Measurements from ENCODE around the gene EEF1E1. TPM values are rescaled to one million over a fixed set of nuclear protein-coding genes. Genes with fewer than 3 reads are reported as not detected.

EEF1E1 gene
- total and polyA plus RNA-seq, 4 donors = 12.9 to 30.6 (median 18.3) TPM

- TF ChIP-seq, protein P1, sequence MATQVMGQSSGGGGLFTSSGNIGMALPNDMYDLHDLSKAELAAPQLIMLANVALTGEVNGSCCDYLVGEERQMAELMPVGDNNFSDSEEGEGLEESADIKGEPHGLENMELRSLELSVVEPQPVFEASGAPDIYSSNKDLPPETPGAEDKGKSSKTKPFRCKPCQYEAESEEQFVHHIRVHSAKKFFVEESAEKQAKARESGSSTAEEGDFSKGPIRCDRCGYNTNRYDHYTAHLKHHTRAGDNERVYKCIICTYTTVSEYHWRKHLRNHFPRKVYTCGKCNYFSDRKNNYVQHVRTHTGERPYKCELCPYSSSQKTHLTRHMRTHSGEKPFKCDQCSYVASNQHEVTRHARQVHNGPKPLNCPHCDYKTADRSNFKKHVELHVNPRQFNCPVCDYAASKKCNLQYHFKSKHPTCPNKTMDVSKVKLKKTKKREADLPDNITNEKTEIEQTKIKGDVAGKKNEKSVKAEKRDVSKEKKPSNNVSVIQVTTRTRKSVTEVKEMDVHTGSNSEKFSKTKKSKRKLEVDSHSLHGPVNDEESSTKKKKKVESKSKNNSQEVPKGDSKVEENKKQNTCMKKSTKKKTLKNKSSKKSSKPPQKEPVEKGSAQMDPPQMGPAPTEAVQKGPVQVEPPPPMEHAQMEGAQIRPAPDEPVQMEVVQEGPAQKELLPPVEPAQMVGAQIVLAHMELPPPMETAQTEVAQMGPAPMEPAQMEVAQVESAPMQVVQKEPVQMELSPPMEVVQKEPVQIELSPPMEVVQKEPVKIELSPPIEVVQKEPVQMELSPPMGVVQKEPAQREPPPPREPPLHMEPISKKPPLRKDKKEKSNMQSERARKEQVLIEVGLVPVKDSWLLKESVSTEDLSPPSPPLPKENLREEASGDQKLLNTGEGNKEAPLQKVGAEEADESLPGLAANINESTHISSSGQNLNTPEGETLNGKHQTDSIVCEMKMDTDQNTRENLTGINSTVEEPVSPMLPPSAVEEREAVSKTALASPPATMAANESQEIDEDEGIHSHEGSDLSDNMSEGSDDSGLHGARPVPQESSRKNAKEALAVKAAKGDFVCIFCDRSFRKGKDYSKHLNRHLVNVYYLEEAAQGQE (IDR thresholded peaks at IDR 0.05) = no peak
These were observed 13.5 kb downstream of the EEF1E1 start (continued) for GRCh38 chr6:8088886-8089285.

DNA sequence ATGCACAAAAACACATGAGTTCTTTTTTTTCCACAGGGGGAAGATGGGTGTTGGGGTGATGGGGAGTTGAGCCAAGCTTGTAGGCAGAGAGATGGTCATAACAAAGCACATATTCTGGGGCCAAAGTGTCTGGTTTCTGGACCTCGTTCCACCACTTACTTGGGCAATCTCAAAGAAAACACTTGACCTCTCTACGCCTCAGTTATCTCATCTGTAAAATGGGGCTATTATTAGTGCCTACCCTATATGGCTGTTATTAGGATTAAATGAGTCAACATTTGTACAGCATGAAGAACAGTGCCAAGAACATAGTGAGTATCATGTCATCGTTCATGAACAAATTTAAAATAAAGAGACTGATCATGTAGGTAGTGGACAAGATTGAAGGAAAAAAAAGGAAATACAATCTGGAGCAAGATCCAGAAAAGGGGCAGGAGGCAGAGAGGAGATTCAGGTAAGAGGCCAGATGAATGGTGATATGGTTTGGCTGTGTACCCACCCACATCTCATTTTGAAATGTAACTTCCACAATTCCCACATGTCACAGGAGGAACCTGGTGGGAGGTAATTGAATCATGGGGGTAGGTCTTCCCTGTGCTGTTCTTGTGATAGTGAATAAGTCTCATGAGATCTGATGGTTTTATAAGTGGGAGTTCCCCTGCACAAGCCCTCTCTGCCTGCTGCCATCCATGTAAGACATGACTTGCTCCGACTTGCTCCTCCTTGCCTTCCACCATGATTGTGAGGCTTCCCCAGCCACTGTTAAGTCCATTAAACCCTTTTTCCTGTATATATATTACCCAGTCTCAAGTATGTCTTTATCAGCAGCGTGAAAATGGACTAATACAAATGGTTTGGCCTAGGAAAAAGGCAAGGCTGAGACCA, 14.2 kb downstream of the EEF1E1 start:
- TF ChIP-seq, protein P2, sequence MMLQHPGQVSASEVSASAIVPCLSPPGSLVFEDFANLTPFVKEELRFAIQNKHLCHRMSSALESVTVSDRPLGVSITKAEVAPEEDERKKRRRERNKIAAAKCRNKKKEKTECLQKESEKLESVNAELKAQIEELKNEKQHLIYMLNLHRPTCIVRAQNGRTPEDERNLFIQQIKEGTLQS (IDR thresholded peaks at IDR 0.05) = no peak
- TF ChIP-seq NR2F2 (IDR thresholded peaks at IDR 0.05) (no peak), GABPA (IDR thresholded peaks at IDR 0.05 in 1 of 2, conservative IDR thresholded peaks at IDR 0.05 in 1 of 2) (no peak)
- TF ChIP-seq, protein P3, sequence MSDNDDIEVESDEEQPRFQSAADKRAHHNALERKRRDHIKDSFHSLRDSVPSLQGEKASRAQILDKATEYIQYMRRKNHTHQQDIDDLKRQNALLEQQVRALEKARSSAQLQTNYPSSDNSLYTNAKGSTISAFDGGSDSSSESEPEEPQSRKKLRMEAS (IDR thresholded peaks at IDR 0.05) = no peak
- peaks cover 6 to 14% (median 12%) of the 10 kb centered on the region in 4 donors for H3K4me1 ChIP-seq (ENCODE audit: control insufficient read depth in 4 of 4, insufficient read depth in 4 of 4, low read length in 3 of 4)
- peaks cover 3 to 21% (median 10%) of the 10 kb centered on the region in 4 donors for H3K36me3 ChIP-seq (ENCODE audit: control insufficient read depth in 4 of 4, insufficient read depth in 3 of 4, low read depth in 1 of 4, low read length in 3 of 4)
- H3K27me3 ChIP-seq (ENCODE audit: control insufficient read depth in 4 of 4, insufficient read depth in 4 of 4, low read length in 3 of 4) = no peaks in the 10 kb centered on the region
- H3K4me3 ChIP-seq (ENCODE audit: low read depth in 1 of 3, low read length in 3 of 3) = no peak overlapping the region
- H3K9me3 ChIP-seq (ENCODE audit: control insufficient read depth in 4 of 4, low read length in 3 of 4) = no peaks in the 10 kb centered on the region
- no peak for DNase-seq (ENCODE audit: low spot score)
- WGBS = 95% methylated on average over 5 of the region's 5 CpGs
- H3K27ac ChIP-seq (ENCODE audit: low read depth in 1 of 2, low read length in 2 of 2) = no peak overlapping the region
- H3K9ac ChIP-seq (ENCODE audit: low read depth in 1 of 2, low read length in 2 of 2) = no peak overlapping the region

- H3K36me3 ChIP-seq (ENCODE audit: control insufficient read depth in 4 of 4, insufficient read depth in 3 of 4, low read depth in 1 of 4, low read length in 3 of 4) = peaks cover 2 to 21% (median 10%) of the 10 kb centered on the region in 4 donors
- H3K4me1 ChIP-seq (ENCODE audit: control insufficient read depth in 4 of 4, insufficient read depth in 4 of 4, low read length in 3 of 4) = peaks cover 11 to 23% (median 14%) of the 10 kb centered on the region in 4 donors
- H3K27ac ChIP-seq (ENCODE audit: low read depth in 1 of 2, low read length in 2 of 2) = no peak overlapping the region
- H3K4me3 ChIP-seq (ENCODE audit: low read depth in 1 of 3, low read length in 3 of 3) = no peak overlapping the region
- no peak overlapping the region for H3K9ac ChIP-seq (ENCODE audit: low read depth in 1 of 2, low read length in 2 of 2)
- TF ChIP-seq TAF1 (conservative IDR thresholded peaks at IDR 0.05) = no peak
- no peak for TF ChIP-seq RAD21 (IDR thresholded peaks at IDR 0.05)
- no peak for TF ChIP-seq YY1 (IDR thresholded peaks at IDR 0.05)
- TF ChIP-seq HNF4G (IDR thresholded peaks at IDR 0.05) = no peak
- no peak for TF ChIP-seq NR2F2 (IDR thresholded peaks at IDR 0.05)
- TF ChIP-seq, protein P2 (IDR thresholded peaks at IDR 0.05) = no peak
- no peak for TF ChIP-seq FOXA2 (IDR thresholded peaks at IDR 0.05)
- TF ChIP-seq, protein P1 (IDR thresholded peaks at IDR 0.05) = no peak
- TF ChIP-seq EGR1 (IDR thresholded peaks at IDR 0.05; ENCODE audit: low read depth in 2 of 2) = no peak
- no peak for TF ChIP-seq HNF4A (conservative IDR thresholded peaks at IDR 0.05)
- no peak for TF ChIP-seq JUND (IDR thresholded peaks at IDR 0.05)
- no peak for TF ChIP-seq ZBTB33 (IDR thresholded peaks at IDR 0.05)
- no peak for TF ChIP-seq RXRA (IDR thresholded peaks at IDR 0.05)
- TF ChIP-seq, protein P3 (IDR thresholded peaks at IDR 0.05) = no peak
- TF ChIP-seq GABPA (IDR thresholded peaks at IDR 0.05 in 1 of 2, conservative IDR thresholded peaks at IDR 0.05 in 1 of 2) = no peak
- TF ChIP-seq FOXA1 (IDR thresholded peaks at IDR 0.05) = no peak
- TF ChIP-seq SP1 (IDR thresholded peaks at IDR 0.05) = no peak
- no peaks in the 10 kb centered on the region for H3K27me3 ChIP-seq (ENCODE audit: control insufficient read depth in 4 of 4, insufficient read depth in 4 of 4, low read length in 3 of 4)
- no peaks in the 10 kb centered on the region for H3K9me3 ChIP-seq (ENCODE audit: control insufficient read depth in 4 of 4, low read length in 3 of 4)
- DNase-seq (ENCODE audit: low spot score) = no peak
- WGBS = 94% methylated on average over 9 of the region's 9 CpGs
These were observed 15.5 kb downstream of the EEF1E1 start for GRCh38 chr6:8086755-8087306.

Data from liver (tissue), 9 donors.